ENCODE results near the gene SFMBT2.

SFMBT2 gene

GRCh38 chr10:7351894-7352293, 58.9 kb downstream of the SFMBT2 start:
- no peak for TF ChIP-seq CTCF (IDR thresholded peaks at IDR 0.05; ENCODE audit: low read depth, low read length)
- in situ Hi-C loops (cut with HindIII; ENCODE audit: low sequenced_read_pairs) = no loop called here
- no peak overlapping the region for H3K4me3 ChIP-seq (ENCODE audit: low read depth, low read length)
- DNase-seq (ENCODE audit: low read depth, low spot score) = no peak

GRCh38 chr10:7350541-7351195, 60.2 kb downstream of the SFMBT2 start:
- no peak for TF ChIP-seq CTCF (IDR thresholded peaks at IDR 0.05; ENCODE audit: low read depth, low read length)
- no peak for DNase-seq (ENCODE audit: low read depth, low spot score)
- no peak overlapping the region for H3K4me3 ChIP-seq (ENCODE audit: low read depth, low read length)
- in situ Hi-C loops (cut with HindIII; ENCODE audit: low sequenced_read_pairs) = no loop called here

- DNase-seq (ENCODE audit: low read depth, low spot score) = no peak
- in situ Hi-C loops (cut with HindIII; ENCODE audit: low sequenced_read_pairs) = no loop called here
- TF ChIP-seq CTCF (IDR thresholded peaks at IDR 0.05; ENCODE audit: low read depth, low read length) = no peak
- no peak overlapping the region for H3K4me3 ChIP-seq (ENCODE audit: low read depth, low read length)
These were observed 65.1 kb downstream of the SFMBT2 start for GRCh38 chr10:7345717-7346116.

GRCh38 chr10:7343040-7343439, 67.8 kb downstream of the SFMBT2 start:
- H3K4me3 ChIP-seq (ENCODE audit: low read depth, low read length) = no peak overlapping the region
- DNase-seq (ENCODE audit: low read depth, low spot score) = no peak
- no peak for TF ChIP-seq CTCF (IDR thresholded peaks at IDR 0.05; ENCODE audit: low read depth, low read length)
- in situ Hi-C loops (cut with HindIII; ENCODE audit: low sequenced_read_pairs) = no loop called here

GRCh38 chr10:7340179-7340874, 70.5 kb downstream of the SFMBT2 start:
- no peak for TF ChIP-seq CTCF (IDR thresholded peaks at IDR 0.05; ENCODE audit: low read depth, low read length)
- H3K4me3 ChIP-seq (ENCODE audit: low read depth, low read length) = no peak overlapping the region
- in situ Hi-C loops (cut with HindIII; ENCODE audit: low sequenced_read_pairs) = no loop called here
- no peak for DNase-seq (ENCODE audit: low read depth, low spot score)

GRCh38 chr10:7339510-7339909, 71.3 kb downstream of the SFMBT2 start:
- no peak overlapping the region for H3K4me3 ChIP-seq (ENCODE audit: low read depth, low read length)
- no peak for TF ChIP-seq CTCF (IDR thresholded peaks at IDR 0.05; ENCODE audit: low read depth, low read length)
- no peak for DNase-seq (ENCODE audit: low read depth, low spot score)
- in situ Hi-C loops (cut with HindIII; ENCODE audit: low sequenced_read_pairs) = no loop called here
